GM23338 (cell line): ENCODE data around the gene SIRPA. TPM values are rescaled to one million over a fixed set of nuclear protein-coding genes. Genes with fewer than 3 reads are reported as not detected.

Source experiments
- ATAC-seq: fragments of 200-7000 bp; cut with Tn5 transposase; 3 replicates; pipeline ENCODE4 v1.9.1; 2020
- DNase-seq: peaks from one replicate; pipeline ENCODE4 v3.0.0-alpha.2; 2015; ENCODE audit warnings: low spot score
- H2AFZ ChIP-seq: fragments of 200-600 bp; sonication (generic); 2 replicates; pipeline ENCODE4 v1.8.0; 2016; ENCODE audit warnings: antibody characterized with exemption, mild to moderate bottlenecking, moderate library complexity
- H3F3A ChIP-seq: fragments of 200-600 bp; sonication (generic); replicated peaks from 2 replicates; pipeline ENCODE4 v1.8.0; 2017; ENCODE audit warnings: antibody characterized with exemption, mixed run types, low read depth
- H3K27ac ChIP-seq: fragments of 200-600 bp; sonication (generic); 2 replicates; pipeline ENCODE4 v1.6.1; 2016; ENCODE audit warnings: low read depth
- H3K27me3 ChIP-seq: fragments of 200-600 bp; sonication (generic); 2 replicates; pipeline ENCODE4 v1.8.0; 2016; ENCODE audit warnings: mild to moderate bottlenecking, mixed run types, moderate library complexity; ENCODE audit not compliant: insufficient read depth
- H3K36me3 ChIP-seq: fragments of 200-600 bp; sonication (generic); 2 replicates; pipeline ENCODE4 v1.8.0; 2016; ENCODE audit warnings: mild to moderate bottlenecking; ENCODE audit not compliant: insufficient read depth
- H3K4me1 ChIP-seq: fragments of 200-600 bp; sonication (generic); 2 replicates; pipeline ENCODE4 v1.8.0; 2016; ENCODE audit warnings: mild to moderate bottlenecking, moderate library complexity; ENCODE audit not compliant: insufficient read depth
- H3K4me2 ChIP-seq: fragments of 200-600 bp; sonication (generic); 2 replicates; pipeline ENCODE4 v1.7.1; 2017; ENCODE audit warnings: mixed run types
- H3K4me3 ChIP-seq: fragments of 200-600 bp; sonication (generic); 2 replicates; pipeline ENCODE4 v1.6.1; 2016; ENCODE audit warnings: mixed run types
- H3K79me2 ChIP-seq: fragments of 200-600 bp; sonication (generic); replicated peaks from 2 replicates; pipeline ENCODE4 v1.8.0; 2017; ENCODE audit warnings: mild to moderate bottlenecking; ENCODE audit not compliant: insufficient read depth
- H3K9me2 ChIP-seq: fragments of 200-600 bp; sonication (generic); 2 replicates; pipeline ENCODE4 v1.8.0; 2017; ENCODE audit not compliant: insufficient read depth
- H4K20me1 ChIP-seq: fragments of 200-600 bp; sonication (generic); replicated peaks from 2 replicates; pipeline ENCODE4 v1.8.0; 2017; ENCODE audit warnings: mild to moderate bottlenecking; ENCODE audit not compliant: insufficient read depth
- H3K27ac Mint-ChIP-seq: 2 replicates; pipeline ENCODE4 v1.8.0; 2020; ENCODE audit warnings: inconsistent platforms, mild to moderate bottlenecking, moderate library complexity, mixed read lengths
- H3K27me3 Mint-ChIP-seq: 3 replicates; pipeline ENCODE4 v1.8.0; 2022; ENCODE audit warnings: low read depth, mild to moderate bottlenecking, moderate library complexity, mixed read lengths, inconsistent platforms; ENCODE audit not compliant: insufficient read depth, poor library complexity
- H3K36me3 Mint-ChIP-seq: 3 replicates; pipeline ENCODE4 v1.8.0; 2021; ENCODE audit warnings: low read depth, mild to moderate bottlenecking, inconsistent platforms, moderate library complexity, mixed read lengths
- H3K4me1 Mint-ChIP-seq: 3 replicates; pipeline ENCODE4 v1.8.0; 2020; ENCODE audit warnings: mild to moderate bottlenecking, inconsistent platforms, mixed read lengths
- H3K4me3 Mint-ChIP-seq: 3 replicates; pipeline ENCODE4 v1.8.0; 2021; ENCODE audit warnings: moderate library complexity, mild to moderate bottlenecking, inconsistent platforms, mixed read lengths
- H3K9me3 Mint-ChIP-seq: 3 replicates; pipeline ENCODE4 v1.8.0; 2020; ENCODE audit warnings: moderate library complexity, mild to moderate bottlenecking, inconsistent platforms, mixed read lengths
- CREB1 ChIP-seq: fragments of 250-450 bp; sonication (Bioruptor Pico); IDR thresholded peaks from 2 replicates; pipeline ENCODE4 v1.5.0; 2020; ENCODE audit warnings: low read depth, mild to moderate bottlenecking, moderate library complexity
- ETS1 ChIP-seq: IDR thresholded peaks from 2 replicates; pipeline ENCODE4 v1.6.1; 2016; ENCODE audit warnings: antibody characterized with exemption
- EZH2 ChIP-seq: fragments of 200-600 bp; sonication (generic); IDR thresholded peaks from one replicate; pipeline ENCODE4 v1.8.0; 2017; ENCODE audit warnings: antibody characterized with exemption, mild to moderate bottlenecking, low read depth; ENCODE audit not compliant: unreplicated experiment
- EZH2phosphoT487 ChIP-seq: fragments of 200-600 bp; sonication (generic); IDR thresholded peaks from one replicate; pipeline ENCODE4 v1.8.1; 2018; ENCODE audit warnings: antibody characterized with exemption; ENCODE audit not compliant: unreplicated experiment
- JUNB ChIP-seq: IDR thresholded peaks from one replicate; pipeline ENCODE4 v1.6.1; 2016; ENCODE audit warnings: antibody characterized with exemption; ENCODE audit not compliant: unreplicated experiment
- NANOG ChIP-seq: IDR thresholded peaks from 2 replicates; pipeline ENCODE4 v1.6.1; 2016; ENCODE audit warnings: antibody characterized with exemption, borderline replicate concordance
- POLR2AphosphoS5 ChIP-seq: IDR thresholded peaks from 2 replicates; pipeline ENCODE4 v1.6.1; 2016; ENCODE audit warnings: antibody characterized with exemption, low read depth
- STAT1 ChIP-seq: IDR thresholded peaks from one replicate; pipeline ENCODE4 v1.6.1; 2016; ENCODE audit warnings: antibody characterized with exemption; ENCODE audit not compliant: unreplicated experiment
- ZNF114 ChIP-seq: fragments of 250-450 bp; sonication (Bioruptor Pico); IDR thresholded peaks from 2 replicates; pipeline ENCODE4 v1.5.0; 2020; ENCODE audit warnings: mild to moderate bottlenecking, moderate library complexity
- ZNF331 ChIP-seq: fragments of 250-450 bp; sonication (Bioruptor Pico); IDR thresholded peaks from 2 replicates; pipeline ENCODE4 v1.5.0; 2020; ENCODE audit warnings: low read depth, mild to moderate bottlenecking, moderate library complexity
- ZNF462 ChIP-seq: fragments of 250-450 bp; sonication (Bioruptor Pico); IDR thresholded peaks from 2 replicates; pipeline ENCODE4 v1.5.0; 2020; ENCODE audit warnings: mild to moderate bottlenecking, moderate library complexity
- polyA plus RNA-seq: library from polyadenylated mRNA; unstranded; fragments of >200 nt; fragmentation: Nextera tagmentation; extraction: Ambion mirVana; gene quantifications from 2 replicates; pipeline ENCODE4 v1.2.1, GENCODE V29; 2016
- total RNA-seq: library from RNA; depleted of rRNA; stranded (reverse); fragments of >200 nt; shearing (Covaris generic); gene quantifications from 2 replicates; pipeline ENCODE4 v1.2.3, GENCODE V29; 2014
- TF ChIP-seq, protein P1 (sequence below): IDR thresholded peaks from one replicate; pipeline ENCODE4 v1.6.1; 2018; ENCODE audit warnings: antibody characterized with exemption; ENCODE audit not compliant: unreplicated experiment
- TF ChIP-seq, protein P2 (sequence below), 2 experiments: fragments of 200-600 bp in 1 of 2; sonication (generic) in 1 of 2; conservative IDR thresholded peaks; 2 replicates each; pipeline versions ENCODE4 v1.5.1 to v1.6.1; 2016 to 2017; ENCODE audit warnings: antibody characterized with exemption in 2 of 2, low read depth in 2 of 2, mild to moderate bottlenecking in 2 of 2, moderate library complexity in 1 of 2

The SIRPA gene
- total and polyA plus RNA-seq, 2 experiments from 2014 or later, result 1.2 to 2.9 TPM

GRCh38 chr20:1943275-1944002 is 48.2 kb downstream of the SIRPA start:
- ATAC-seq, result no peak
- Histone ChIP-seq H3K79me2 (no peaks in the 10 kb centered on the region), H3F3A (peaks cover 10% of the 10 kb centered on the region; the same call in 1 of the 2 replicates), H3K4me3 (no peak overlapping the region), H2AFZ (no peak overlapping the region), H3K4me2 (no peak overlapping the region), H3K27ac (no peak overlapping the region), H3K27me3 (peaks cover 38% of the 10 kb centered on the region), H3K36me3 (no peaks in the 10 kb centered on the region), H4K20me1 (no peaks in the 10 kb centered on the region), H3K9me2 (no peaks in the 10 kb centered on the region), H3K4me1 (peaks cover 17% of the 10 kb centered on the region)
- H3K4me1 Mint-ChIP-seq, result peaks cover 24% of the 10 kb centered on the region
- no peak for DNase-seq
- no peak overlapping the region for H3K27ac Mint-ChIP-seq
- H3K9me3 Mint-ChIP-seq, result no peaks in the 10 kb centered on the region
- H3K36me3 Mint-ChIP-seq, result no peaks in the 10 kb centered on the region; the same call in 2 of the 3 replicates
- no peak overlapping the region for H3K4me3 Mint-ChIP-seq
- TF ChIP-seq NANOG (no peak), ETS1 (no peak), JUNB (no peak), ZNF462 (CRISPR knock-in tag) (no peak), ZNF114 (CRISPR knock-in tag) (no peak), EZH2phosphoT487 (no peak), ZNF331 (CRISPR knock-in tag) (no peak), POLR2AphosphoS5 (no peak), CREB1 (CRISPR knock-in tag) (no peak), EZH2 (no peak), STAT1 (no peak)
- TF ChIP-seq, protein P1, sequence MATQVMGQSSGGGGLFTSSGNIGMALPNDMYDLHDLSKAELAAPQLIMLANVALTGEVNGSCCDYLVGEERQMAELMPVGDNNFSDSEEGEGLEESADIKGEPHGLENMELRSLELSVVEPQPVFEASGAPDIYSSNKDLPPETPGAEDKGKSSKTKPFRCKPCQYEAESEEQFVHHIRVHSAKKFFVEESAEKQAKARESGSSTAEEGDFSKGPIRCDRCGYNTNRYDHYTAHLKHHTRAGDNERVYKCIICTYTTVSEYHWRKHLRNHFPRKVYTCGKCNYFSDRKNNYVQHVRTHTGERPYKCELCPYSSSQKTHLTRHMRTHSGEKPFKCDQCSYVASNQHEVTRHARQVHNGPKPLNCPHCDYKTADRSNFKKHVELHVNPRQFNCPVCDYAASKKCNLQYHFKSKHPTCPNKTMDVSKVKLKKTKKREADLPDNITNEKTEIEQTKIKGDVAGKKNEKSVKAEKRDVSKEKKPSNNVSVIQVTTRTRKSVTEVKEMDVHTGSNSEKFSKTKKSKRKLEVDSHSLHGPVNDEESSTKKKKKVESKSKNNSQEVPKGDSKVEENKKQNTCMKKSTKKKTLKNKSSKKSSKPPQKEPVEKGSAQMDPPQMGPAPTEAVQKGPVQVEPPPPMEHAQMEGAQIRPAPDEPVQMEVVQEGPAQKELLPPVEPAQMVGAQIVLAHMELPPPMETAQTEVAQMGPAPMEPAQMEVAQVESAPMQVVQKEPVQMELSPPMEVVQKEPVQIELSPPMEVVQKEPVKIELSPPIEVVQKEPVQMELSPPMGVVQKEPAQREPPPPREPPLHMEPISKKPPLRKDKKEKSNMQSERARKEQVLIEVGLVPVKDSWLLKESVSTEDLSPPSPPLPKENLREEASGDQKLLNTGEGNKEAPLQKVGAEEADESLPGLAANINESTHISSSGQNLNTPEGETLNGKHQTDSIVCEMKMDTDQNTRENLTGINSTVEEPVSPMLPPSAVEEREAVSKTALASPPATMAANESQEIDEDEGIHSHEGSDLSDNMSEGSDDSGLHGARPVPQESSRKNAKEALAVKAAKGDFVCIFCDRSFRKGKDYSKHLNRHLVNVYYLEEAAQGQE, result no peak
- TF ChIP-seq, protein P2, sequence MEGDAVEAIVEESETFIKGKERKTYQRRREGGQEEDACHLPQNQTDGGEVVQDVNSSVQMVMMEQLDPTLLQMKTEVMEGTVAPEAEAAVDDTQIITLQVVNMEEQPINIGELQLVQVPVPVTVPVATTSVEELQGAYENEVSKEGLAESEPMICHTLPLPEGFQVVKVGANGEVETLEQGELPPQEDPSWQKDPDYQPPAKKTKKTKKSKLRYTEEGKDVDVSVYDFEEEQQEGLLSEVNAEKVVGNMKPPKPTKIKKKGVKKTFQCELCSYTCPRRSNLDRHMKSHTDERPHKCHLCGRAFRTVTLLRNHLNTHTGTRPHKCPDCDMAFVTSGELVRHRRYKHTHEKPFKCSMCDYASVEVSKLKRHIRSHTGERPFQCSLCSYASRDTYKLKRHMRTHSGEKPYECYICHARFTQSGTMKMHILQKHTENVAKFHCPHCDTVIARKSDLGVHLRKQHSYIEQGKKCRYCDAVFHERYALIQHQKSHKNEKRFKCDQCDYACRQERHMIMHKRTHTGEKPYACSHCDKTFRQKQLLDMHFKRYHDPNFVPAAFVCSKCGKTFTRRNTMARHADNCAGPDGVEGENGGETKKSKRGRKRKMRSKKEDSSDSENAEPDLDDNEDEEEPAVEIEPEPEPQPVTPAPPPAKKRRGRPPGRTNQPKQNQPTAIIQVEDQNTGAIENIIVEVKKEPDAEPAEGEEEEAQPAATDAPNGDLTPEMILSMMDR (conservative IDR thresholded peaks at IDR 0.05; ENCODE audit: low read depth in 2 of 2), result no peak
- peaks cover 36% of the 10 kb centered on the region for H3K27me3 Mint-ChIP-seq
